Breast epithelium (tissue), 3 donors: Measurements from ENCODE around the gene NAT16.

Experiments
- POLR2A ChIP-seq: fragments of 450-650 bp; IDR thresholded peaks from one replicate; pipeline ENCODE4 v1.6.1; 2016; ENCODE audit warnings: antibody characterized with exemption, mild to moderate bottlenecking, moderate library complexity
- POLR2AphosphoS5 ChIP-seq, 3 donors: sonication (generic); formaldehyde crosslinking; IDR thresholded peaks; one replicate each; pipeline ENCODE4 v1.6.1; 2017; ENCODE audit warnings: antibody characterized with exemption in 3 of 3
- TF ChIP-seq, protein P1 (sequence below), 3 donors: fragments of 450-650 bp; IDR thresholded peaks; one replicate each; pipeline ENCODE4 v1.5.1; 2016 to 2017; ENCODE audit warnings: antibody characterized with exemption in 3 of 3, mild to moderate bottlenecking in 3 of 3, moderate library complexity in 3 of 3

DNA sequence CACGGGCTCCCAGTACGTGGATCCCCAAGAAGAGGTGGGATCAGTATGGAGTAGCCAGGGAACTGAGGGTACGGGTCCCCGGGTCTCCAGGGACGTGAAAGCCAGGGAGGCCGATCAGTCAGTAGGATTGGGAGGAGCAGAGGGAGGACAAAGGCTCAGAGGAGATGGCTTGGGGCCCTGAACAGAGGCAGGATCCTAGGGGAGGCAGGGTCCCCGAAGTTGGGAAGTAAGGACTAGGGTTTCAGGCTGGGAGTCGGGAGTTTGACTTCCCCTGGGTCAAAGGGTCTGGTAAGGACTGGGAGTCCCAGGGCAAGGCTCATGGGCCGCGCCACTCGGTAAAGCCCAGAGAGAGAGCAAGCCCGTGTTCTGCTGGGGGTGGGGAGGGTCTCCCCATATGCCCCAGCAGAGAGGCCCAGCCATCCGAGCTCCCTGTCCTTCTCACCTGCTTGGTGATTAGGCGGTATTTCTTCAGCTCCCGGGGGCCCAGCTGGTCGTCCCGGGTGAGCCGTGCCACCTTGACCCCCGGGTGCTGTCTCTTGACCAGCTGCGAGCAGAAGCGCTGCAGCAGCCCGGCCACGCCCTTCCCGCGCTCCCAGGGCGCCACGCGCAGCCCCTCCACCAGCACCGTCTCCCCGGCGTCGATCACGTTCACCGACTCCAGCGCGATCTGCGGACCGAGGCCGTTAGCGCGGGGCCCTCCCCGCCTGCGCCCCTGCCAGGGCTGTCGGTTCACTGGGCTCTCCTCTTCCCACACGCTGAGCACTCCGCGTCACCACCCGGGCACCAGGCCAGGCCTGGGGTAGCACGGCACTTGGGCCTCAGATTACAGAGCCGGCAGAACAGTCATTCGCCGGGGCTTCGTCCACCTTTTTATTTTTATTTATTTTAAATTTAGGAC is 7.0 kb downstream of the NAT16 start:
- TF ChIP-seq POLR2AphosphoS5 (IDR thresholded peaks at IDR 0.05): no peak
- no peak for TF ChIP-seq POLR2A
- TF ChIP-seq, protein P1, sequence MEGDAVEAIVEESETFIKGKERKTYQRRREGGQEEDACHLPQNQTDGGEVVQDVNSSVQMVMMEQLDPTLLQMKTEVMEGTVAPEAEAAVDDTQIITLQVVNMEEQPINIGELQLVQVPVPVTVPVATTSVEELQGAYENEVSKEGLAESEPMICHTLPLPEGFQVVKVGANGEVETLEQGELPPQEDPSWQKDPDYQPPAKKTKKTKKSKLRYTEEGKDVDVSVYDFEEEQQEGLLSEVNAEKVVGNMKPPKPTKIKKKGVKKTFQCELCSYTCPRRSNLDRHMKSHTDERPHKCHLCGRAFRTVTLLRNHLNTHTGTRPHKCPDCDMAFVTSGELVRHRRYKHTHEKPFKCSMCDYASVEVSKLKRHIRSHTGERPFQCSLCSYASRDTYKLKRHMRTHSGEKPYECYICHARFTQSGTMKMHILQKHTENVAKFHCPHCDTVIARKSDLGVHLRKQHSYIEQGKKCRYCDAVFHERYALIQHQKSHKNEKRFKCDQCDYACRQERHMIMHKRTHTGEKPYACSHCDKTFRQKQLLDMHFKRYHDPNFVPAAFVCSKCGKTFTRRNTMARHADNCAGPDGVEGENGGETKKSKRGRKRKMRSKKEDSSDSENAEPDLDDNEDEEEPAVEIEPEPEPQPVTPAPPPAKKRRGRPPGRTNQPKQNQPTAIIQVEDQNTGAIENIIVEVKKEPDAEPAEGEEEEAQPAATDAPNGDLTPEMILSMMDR (IDR thresholded peaks at IDR 0.05): no peak
